Hepatocyte (in vitro differentiated cells): ENCODE results near the gene TUBB3.

Experiments
- EZH2 ChIP-seq: fragments of 200-600 bp; sonication (generic); IDR thresholded peaks from 2 replicates; pipeline ENCODE4 v1.6.1; 2016; ENCODE audit warnings: antibody characterized with exemption, mild to moderate bottlenecking, borderline replicate concordance
- TF ChIP-seq, protein P1 (sequence below): fragments of 200-600 bp; sonication (generic); IDR thresholded peaks from 2 replicates; pipeline ENCODE4 v1.5.1; 2016; ENCODE audit warnings: antibody characterized with exemption, mild to moderate bottlenecking; ENCODE audit not compliant: poor library complexity

DNA sequence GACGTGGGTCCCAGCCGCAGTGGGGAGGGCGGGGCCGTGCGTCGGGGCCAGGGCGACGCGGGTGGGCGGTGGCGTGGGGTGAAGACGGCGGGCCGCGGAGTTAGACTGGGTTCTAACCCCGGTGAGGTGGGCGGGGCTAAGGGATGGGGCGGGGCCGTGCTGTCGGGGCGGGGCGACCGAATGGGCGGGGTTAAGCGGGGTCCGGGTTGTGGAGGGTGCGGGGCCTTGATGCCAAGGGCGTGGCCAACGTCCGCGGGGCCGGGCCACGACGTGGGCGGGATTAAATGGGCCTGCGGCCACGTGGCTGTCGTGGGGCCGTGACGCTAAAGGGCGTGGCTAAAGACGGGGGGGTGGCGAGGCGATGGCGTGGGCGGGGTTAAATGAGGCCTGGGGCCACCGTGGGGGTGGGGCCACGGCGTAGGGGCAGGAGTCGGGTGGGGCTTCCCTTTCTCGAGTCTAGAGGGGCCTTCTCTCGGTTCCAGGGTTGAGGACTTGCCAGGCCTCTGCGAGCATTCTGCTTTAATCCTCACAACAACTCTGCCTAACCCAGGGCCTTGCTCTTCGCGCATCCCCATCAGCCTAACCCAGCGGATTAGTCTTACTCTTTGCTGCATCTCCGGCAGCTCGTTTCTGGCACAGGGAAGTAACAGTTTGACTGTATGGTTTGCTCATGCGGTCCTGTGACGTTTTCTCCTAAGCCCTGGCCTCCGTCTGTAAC lies 49.0 kb upstream of the TUBB3 start:
- TF ChIP-seq EZH2 = no peak
- TF ChIP-seq, protein P1, sequence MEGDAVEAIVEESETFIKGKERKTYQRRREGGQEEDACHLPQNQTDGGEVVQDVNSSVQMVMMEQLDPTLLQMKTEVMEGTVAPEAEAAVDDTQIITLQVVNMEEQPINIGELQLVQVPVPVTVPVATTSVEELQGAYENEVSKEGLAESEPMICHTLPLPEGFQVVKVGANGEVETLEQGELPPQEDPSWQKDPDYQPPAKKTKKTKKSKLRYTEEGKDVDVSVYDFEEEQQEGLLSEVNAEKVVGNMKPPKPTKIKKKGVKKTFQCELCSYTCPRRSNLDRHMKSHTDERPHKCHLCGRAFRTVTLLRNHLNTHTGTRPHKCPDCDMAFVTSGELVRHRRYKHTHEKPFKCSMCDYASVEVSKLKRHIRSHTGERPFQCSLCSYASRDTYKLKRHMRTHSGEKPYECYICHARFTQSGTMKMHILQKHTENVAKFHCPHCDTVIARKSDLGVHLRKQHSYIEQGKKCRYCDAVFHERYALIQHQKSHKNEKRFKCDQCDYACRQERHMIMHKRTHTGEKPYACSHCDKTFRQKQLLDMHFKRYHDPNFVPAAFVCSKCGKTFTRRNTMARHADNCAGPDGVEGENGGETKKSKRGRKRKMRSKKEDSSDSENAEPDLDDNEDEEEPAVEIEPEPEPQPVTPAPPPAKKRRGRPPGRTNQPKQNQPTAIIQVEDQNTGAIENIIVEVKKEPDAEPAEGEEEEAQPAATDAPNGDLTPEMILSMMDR = no peak
